ENCODE measurements around the gene SIPA1L3. TPM values are rescaled to one million over a fixed set of nuclear protein-coding genes. Genes with fewer than 3 reads are reported as not detected.

The SIPA1L3 gene
- total and polyA plus RNA-seq, 9 of the 15 experiments (the other 6 are each of a cell fraction or from before 2014, with no cell fraction given): 0.01 to 6.1 (median 2.5) TPM

DNA sequence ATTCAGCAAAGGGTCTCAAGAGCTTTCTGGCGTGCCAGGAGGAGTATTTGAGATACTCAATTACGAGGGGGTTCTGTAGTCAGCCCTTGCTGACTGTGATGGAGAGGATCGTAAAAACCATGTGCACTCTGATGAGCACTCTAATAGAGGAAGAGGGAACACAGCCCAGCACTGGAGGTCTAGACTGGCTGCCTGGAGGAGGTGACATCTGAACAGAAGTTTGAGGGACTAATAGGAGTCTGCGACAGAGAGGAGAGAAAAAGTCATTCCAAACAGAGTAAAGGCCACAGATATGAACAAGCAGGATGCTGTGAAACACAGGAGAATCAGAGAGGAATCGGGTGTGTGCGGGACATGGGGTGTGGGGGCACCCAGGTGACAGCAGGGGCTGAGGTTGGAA lies 237.7 kb downstream of the SIPA1L3 start:
- in situ Hi-C loops (cut with MboI) (loop anchor here (5.0 kb wide), 1 partner anchor 188 kb away; no protein-coding TSS in a partner anchor), intact Hi-C loops (cut with micrococcal nuclease) (loop anchor here (5.0 kb wide), 2 partner anchors 47 to 83 kb away; no protein-coding TSS in a partner anchor)
- FAIRE-seq (no peak), DNase-seq (ENCODE audit: extremely low read depth in 1 of 4, low spot score in 3 of 4) (no peak), ATAC-seq (no peak)
- Histone ChIP-seq H3K36me3 (ENCODE audit: control insufficient read depth, insufficient read depth, low read length) (no peaks in the 10 kb centered on the region), H3K4me2 (ENCODE audit: insufficient read depth, low read length) (no peak overlapping the region), H3K4me3 (no peak overlapping the region), H3K27me3 (ENCODE audit: control insufficient read depth in 2 of 2, insufficient read depth in 2 of 2, low read length in 2 of 2) (no peaks in the 10 kb centered on the region), H3K4me1 (replicated peaks in 1 of 2; ENCODE audit: control insufficient read depth in 2 of 2, insufficient read depth in 2 of 2, low read length in 2 of 2) (peaks cover 3 to 11% of the 10 kb centered on the region in 2 experiments; a peak in 4 of 5 replicates), H3K9me3 (replicated peaks; ENCODE audit: control insufficient read depth, insufficient read depth, low read depth, low read length) (no peaks in the 10 kb centered on the region), H4K20me1 (replicated peaks; ENCODE audit: control insufficient read depth, insufficient read depth, low read length) (no peaks in the 10 kb centered on the region), H3K9me1 (ENCODE audit: control insufficient read depth, insufficient read depth, low read length) (no peaks in the 10 kb centered on the region), H3K79me2 (ENCODE audit: control insufficient read depth, insufficient read depth, low read length) (no peaks in the 10 kb centered on the region), H2AFZ (ENCODE audit: low read depth, low read length) (no peak overlapping the region), H3K9ac (ENCODE audit: insufficient read depth in 1 of 2, low read depth in 2 of 2, low read length in 2 of 2) (no peak overlapping the region), H3K27ac (ENCODE audit: extremely low read depth, low read depth, low read length) (no peak overlapping the region)
- 75% methylated on average over 6 of the region's 6 CpGs for whole genome bisulfite sequencing (ENCODE audit: insufficient coverage, low coverage, missing lambda C conversion rate)
- BruUV-seq (replicated peaks): no TSS peak
- POLR2A ChIA-PET: no interaction called here
- TF ChIP-seq TBP (optimal IDR thresholded peaks at IDR 0.05; ENCODE audit: low read depth, low read length) (no peak), RBM34 (IDR thresholded peaks at IDR 0.05; ENCODE audit: borderline replicate concordance, insufficient read depth, low read length) (no peak), TCF7L2 (IDR thresholded peaks at IDR 0.05; ENCODE audit: low read depth, low read length) (no peak), ZFP36 (IDR thresholded peaks at IDR 0.05; ENCODE audit: low read depth, low read length, partially characterized antibody) (peak; percentile 53), ZNF583 (CRISPR knock-in tag; IDR thresholded peaks at IDR 0.05) (no peak), SP2 (IDR thresholded peaks at IDR 0.05; ENCODE audit: extremely low read depth, low read depth, low read length, poor library complexity, severe bottlenecking) (no peak), ELF4 (CRISPR knock-in tag; IDR thresholded peaks at IDR 0.05) (no peak), RFX5 (IDR thresholded peaks at IDR 0.05; ENCODE audit: low read depth, low read length) (no peak)
- CTCF ChIA-PET (ENCODE audit: low intra/inter-chr PET ratio): no interaction called here

All from K562 (cell line).